GM13977 (cell line): ENCODE measurements around the gene PLEKHM2.

ENCODE experiments used
- DNase-seq: peaks from one replicate; pipeline ENCODE4 v3.0.0; 2012; ENCODE audit warnings: low spot score
- in situ Hi-C: fragments of 300-500 bp; cut with MboI; formaldehyde crosslinking; loops from one replicate; pipeline ENCODE4 v1.12.0; 2022; ENCODE audit warnings: low sequenced_read_pairs, low pct_unique_long_range_greater_than_20kb, mixed read lengths, inconsistent platforms; ENCODE audit not compliant: unreplicated experiment
- TF ChIP-seq, protein P1 (sequence below): IDR thresholded peaks from 2 replicates; pipeline ENCODE4 v1.5.1; 2012; ENCODE audit warnings: mild to moderate bottlenecking, control low read depth; ENCODE audit not compliant: insufficient read depth; ENCODE audit errors: extremely low read depth, missing control alignments

PLEKHM2 gene

DNA sequence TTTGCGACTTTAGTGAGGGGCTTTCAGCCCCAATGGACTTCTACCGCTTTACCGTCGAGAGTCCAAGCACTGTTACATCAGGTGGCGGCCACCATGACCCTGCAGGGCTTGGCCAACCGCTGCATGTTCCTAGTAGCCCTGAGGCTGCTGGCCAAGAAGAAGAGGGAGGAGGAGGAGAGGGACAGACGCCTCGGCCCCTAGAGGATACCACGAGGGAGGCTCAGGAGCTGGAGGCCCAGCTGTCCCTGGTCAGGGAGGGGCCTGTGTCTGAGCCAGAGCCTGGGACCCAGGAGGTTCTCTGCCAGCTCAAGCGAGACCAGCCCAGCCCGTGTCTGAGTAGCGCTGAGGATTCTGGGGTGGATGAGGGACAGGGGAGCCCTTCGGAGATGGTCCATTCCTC is 43.3 kb downstream of the PLEKHM2 start:
- no peak for DNase-seq
- in situ Hi-C loops, result no loop called here
- TF ChIP-seq, protein P1, sequence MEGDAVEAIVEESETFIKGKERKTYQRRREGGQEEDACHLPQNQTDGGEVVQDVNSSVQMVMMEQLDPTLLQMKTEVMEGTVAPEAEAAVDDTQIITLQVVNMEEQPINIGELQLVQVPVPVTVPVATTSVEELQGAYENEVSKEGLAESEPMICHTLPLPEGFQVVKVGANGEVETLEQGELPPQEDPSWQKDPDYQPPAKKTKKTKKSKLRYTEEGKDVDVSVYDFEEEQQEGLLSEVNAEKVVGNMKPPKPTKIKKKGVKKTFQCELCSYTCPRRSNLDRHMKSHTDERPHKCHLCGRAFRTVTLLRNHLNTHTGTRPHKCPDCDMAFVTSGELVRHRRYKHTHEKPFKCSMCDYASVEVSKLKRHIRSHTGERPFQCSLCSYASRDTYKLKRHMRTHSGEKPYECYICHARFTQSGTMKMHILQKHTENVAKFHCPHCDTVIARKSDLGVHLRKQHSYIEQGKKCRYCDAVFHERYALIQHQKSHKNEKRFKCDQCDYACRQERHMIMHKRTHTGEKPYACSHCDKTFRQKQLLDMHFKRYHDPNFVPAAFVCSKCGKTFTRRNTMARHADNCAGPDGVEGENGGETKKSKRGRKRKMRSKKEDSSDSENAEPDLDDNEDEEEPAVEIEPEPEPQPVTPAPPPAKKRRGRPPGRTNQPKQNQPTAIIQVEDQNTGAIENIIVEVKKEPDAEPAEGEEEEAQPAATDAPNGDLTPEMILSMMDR, result no peak

GRCh38 chr1:15727866-15728534 is 43.9 kb downstream of the PLEKHM2 start:
- no peak for DNase-seq
- TF ChIP-seq, protein P1, result no peak
- in situ Hi-C loops, result no loop called here

DNA sequence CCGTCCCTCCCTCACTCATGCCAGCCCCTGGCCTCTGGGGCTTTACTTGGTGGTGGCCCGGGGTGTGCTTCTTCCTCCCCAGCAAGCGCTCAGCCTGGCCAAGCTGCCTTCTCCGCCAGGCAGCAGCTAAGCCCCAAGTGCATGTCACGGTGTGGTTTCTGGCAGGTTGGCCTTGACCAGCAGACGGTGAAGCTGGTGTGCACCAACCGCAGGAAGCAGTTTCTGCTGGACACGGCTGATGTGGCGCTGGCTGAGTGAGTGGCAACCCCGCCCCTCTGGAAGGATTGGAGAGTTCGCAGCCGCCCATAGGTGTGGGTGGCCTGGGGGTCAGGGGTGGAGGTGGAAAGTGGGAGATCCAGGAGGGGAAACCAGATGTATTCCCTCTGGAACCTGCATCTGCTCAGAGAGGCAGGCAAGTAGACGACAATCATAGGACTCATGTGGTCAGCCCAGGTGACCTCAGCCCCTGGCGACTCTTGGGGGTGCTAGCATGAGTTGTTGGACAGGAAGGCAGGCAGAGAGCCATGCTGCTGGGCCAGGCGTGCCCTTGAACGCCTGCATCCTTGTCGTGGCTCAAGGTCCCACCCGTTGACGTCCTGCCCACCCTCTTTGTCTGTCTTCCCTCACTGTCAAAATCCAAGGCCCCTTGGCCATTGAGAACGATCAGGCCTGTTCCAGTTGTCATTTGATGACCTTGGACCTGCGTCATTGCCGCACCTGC is 45.0 kb downstream of the PLEKHM2 start:
- in situ Hi-C loops, result no loop called here
- no peak for DNase-seq
- TF ChIP-seq, protein P1, result no peak

DNA sequence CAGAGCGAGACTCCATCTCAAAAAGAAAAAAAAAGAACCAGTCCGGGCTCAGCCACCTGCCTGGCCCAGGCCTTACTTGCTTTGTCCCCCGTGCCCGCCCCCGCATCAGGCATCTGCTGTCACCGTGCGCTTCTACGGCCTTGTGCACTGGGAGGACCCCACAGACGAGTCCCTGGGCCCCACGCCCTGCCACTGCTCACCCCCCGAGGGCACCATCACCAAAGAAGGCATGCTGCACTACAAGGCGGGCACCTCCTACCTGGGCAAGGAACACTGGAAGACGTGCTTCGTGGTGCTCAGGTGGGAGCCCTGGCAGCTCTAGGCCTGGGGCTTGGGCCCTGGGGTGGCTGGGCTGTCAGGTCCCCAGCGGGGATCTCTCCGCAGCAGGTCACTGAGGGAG is 46.3 kb downstream of the PLEKHM2 start:
- in situ Hi-C loops, result no loop called here
- DNase-seq, result no peak
- TF ChIP-seq, protein P1, result no peak

- DNase-seq, result no peak
- in situ Hi-C loops, result no loop called here
- TF ChIP-seq, protein P1, result no peak
Observed at GRCh38 chr1:15730936-15731335, 46.8 kb downstream of the PLEKHM2 start.

DNA sequence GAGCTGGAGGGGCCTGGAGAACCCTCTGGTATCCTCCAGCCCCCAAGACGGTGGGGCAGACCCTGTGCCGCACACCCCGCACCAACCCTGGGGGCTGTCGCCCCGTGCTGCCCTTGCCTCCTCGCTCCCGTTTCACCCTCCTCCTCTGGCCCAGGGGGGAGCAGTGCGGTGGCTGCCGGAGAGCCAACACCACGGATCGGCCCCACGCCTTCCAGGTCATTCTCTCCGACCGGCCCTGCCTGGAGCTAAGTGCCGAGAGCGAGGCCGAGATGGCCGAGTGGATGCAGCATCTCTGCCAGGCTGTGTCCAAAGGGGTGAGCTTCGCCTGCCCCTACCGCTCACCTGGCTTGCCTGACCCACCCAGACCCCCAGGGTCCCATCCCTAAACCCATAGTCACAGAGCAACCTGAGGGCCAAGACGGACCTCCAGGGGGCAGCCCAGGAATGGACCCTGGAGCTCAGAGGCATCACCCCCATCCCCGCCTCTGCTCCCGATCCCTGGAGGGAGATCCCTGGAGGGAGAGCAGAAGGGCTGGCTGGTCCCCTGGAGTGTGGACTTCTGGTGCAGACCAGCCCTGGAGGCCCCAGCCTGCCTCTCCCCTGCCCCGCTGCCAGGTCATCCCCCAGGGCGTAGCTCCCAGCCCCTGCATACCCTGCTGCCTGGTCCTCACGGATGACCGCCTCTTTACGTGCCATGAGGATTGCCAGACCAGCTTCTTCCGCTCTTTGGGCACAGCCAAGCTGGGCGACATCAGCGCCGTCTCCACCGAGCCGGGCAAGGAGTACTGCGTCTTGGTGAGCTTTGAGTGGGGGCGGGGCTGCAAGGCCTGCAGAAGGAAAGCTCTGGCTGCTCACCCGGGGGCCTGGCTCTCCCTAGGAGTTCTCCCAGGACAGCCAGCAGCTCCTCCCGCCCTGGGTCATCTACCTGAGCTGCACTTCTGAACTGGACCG is 47.9 kb downstream of the PLEKHM2 start:
- no peak for DNase-seq
- TF ChIP-seq, protein P1, result no peak
- in situ Hi-C loops, result no loop called here
